Measurements from ENCODE around the gene VCPKMT. TPM values are rescaled to one million over a fixed set of nuclear protein-coding genes. Genes with fewer than 3 reads are reported as not detected.

The VCPKMT gene
- total RNA-seq, 4 donors from 2014 or later, result 0.69 to 8.2 (median 4.9) TPM

DNA sequence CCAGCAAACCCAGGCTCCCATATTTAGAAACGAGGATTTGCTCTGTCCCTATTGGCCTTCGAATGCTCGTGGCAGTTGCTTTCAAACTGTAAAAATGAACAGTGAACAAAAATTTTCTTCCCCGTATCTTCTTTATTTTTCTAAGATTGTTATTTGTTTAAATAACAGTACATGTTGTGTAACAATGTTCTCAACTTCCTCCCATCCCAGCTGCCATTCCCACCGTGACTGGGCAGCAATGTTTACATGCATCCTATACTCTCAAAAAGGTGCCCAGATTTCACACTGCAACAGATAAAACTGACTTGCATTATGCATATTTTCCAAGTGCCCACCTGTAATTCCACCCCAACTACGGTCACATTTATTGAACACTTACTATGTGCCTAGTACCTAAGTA is 12.8 kb downstream of the VCPKMT start:
- H3K4me3 ChIP-seq, result no peak overlapping the region
- H3K9me3 ChIP-seq, result no peaks in the 10 kb centered on the region
- TF ChIP-seq EP300 (IDR thresholded peaks at IDR 0.05) (no peak), POLR2A (IDR thresholded peaks at IDR 0.05) (no peak), POLR2AphosphoS5 (IDR thresholded peaks at IDR 0.05) (no peak)
- TF ChIP-seq, protein P1, sequence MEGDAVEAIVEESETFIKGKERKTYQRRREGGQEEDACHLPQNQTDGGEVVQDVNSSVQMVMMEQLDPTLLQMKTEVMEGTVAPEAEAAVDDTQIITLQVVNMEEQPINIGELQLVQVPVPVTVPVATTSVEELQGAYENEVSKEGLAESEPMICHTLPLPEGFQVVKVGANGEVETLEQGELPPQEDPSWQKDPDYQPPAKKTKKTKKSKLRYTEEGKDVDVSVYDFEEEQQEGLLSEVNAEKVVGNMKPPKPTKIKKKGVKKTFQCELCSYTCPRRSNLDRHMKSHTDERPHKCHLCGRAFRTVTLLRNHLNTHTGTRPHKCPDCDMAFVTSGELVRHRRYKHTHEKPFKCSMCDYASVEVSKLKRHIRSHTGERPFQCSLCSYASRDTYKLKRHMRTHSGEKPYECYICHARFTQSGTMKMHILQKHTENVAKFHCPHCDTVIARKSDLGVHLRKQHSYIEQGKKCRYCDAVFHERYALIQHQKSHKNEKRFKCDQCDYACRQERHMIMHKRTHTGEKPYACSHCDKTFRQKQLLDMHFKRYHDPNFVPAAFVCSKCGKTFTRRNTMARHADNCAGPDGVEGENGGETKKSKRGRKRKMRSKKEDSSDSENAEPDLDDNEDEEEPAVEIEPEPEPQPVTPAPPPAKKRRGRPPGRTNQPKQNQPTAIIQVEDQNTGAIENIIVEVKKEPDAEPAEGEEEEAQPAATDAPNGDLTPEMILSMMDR (IDR thresholded peaks at IDR 0.05), result no peak
- 89 to 90% methylated on average over 6 of the region's 6 CpGs for WGBS, 2 donors (ENCODE audit: low coverage in 1 of 2)
- ATAC-seq, result no peak
- no peak overlapping the region for H3K27ac ChIP-seq
- peaks cover 0 to 7% (median 0%) of the 10 kb centered on the region in 3 donors for H3K4me1 ChIP-seq
- peaks cover 0 to 24% of the 10 kb centered on the region in 2 donors for H3K36me3 ChIP-seq
- H3K27me3 ChIP-seq, result no peaks in the 10 kb centered on the region

DNA sequence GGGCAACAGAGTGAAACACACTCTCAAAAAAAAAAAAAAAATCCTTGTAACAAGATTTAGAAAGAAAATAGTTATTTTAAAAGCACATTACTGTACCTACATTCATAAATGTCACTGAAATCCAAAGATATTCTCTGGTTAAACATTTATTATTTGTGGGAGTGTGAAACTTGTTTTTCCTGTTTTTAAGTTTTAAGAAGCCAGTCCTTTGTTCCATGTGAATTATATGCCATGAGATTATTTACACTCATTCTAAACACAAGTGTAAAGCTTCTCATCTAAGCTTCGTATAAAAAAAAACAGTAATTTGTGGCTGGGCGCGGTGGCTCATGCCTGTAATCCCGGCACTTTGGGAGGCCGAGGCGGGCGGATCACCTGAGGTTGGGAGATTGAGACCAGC is 15.0 kb downstream of the VCPKMT start:
- no peak overlapping the region for H3K27ac ChIP-seq
- WGBS, 2 donors (ENCODE audit: low coverage in 1 of 2), result 97% methylated on average over 7 of the region's 7 CpGs; no CpG with 5 or more reads in 1 of the 2 donors
- H3K4me3 ChIP-seq, result no peak overlapping the region
- H3K9me3 ChIP-seq, result no peaks in the 10 kb centered on the region
- ATAC-seq, result no peak
- H3K4me1 ChIP-seq, result peaks cover 0 to 7% (median 0%) of the 10 kb centered on the region in 3 donors
- H3K36me3 ChIP-seq, result peaks cover 0 to 6% of the 10 kb centered on the region in 2 donors
- TF ChIP-seq POLR2A (IDR thresholded peaks at IDR 0.05) (no peak), POLR2AphosphoS5 (IDR thresholded peaks at IDR 0.05) (no peak), EP300 (IDR thresholded peaks at IDR 0.05) (no peak)
- TF ChIP-seq, protein P1 (IDR thresholded peaks at IDR 0.05), result no peak
- no peaks in the 10 kb centered on the region for H3K27me3 ChIP-seq

DNA sequence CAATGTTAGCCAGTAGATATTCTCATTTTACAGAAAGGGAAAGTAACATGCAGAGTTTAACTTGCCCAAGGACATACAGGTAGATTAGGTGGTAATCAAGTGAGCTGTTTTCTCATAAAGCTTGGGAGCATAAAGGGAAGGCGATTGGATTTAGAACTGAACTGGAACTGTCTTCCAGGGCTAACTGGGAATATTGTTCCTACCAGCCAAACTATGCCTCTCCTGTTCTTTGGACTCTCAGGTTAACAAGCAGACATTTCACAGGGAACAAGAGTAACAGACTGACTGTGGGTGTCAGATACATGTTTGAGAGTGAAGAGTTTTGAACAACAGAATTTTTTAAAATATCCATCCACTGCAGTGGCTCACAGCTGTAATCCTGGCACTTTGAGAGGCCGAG is 15.6 kb downstream of the VCPKMT start:
- Histone ChIP-seq H3K9me3 (no peaks in the 10 kb centered on the region), H3K36me3 (peaks cover 0 to under 1% of the 10 kb centered on the region in 2 donors), H3K4me1 (peaks cover 0 to 7% (median 0%) of the 10 kb centered on the region in 3 donors), H3K27ac (no peak overlapping the region), H3K27me3 (no peaks in the 10 kb centered on the region), H3K4me3 (no peak overlapping the region)
- WGBS, 2 donors (ENCODE audit: low coverage in 1 of 2), result 95 to 100% methylated on average over 2 of the region's 2 CpGs
- TF ChIP-seq, protein P1 (IDR thresholded peaks at IDR 0.05), result no peak
- ATAC-seq, result no peak

GRCh38 chr14:50099335-50099734 is 17.0 kb downstream of the VCPKMT start:
- Histone ChIP-seq H3K9me3 (no peaks in the 10 kb centered on the region), H3K36me3 (no peaks in the 10 kb centered on the region), H3K4me3 (no peak overlapping the region), H3K27ac (no peak overlapping the region), H3K4me1 (peaks cover 0 to 1% (median 0%) of the 10 kb centered on the region in 3 donors), H3K27me3 (no peaks in the 10 kb centered on the region)
- WGBS, 2 donors (ENCODE audit: low coverage in 1 of 2), result 85 to 87% methylated on average over 4 of the region's 4 CpGs
- no peak for ATAC-seq
- TF ChIP-seq EP300 (IDR thresholded peaks at IDR 0.05), result no peak
- TF ChIP-seq, protein P1 (IDR thresholded peaks at IDR 0.05), result no peak
- no peak for TF ChIP-seq POLR2A (IDR thresholded peaks at IDR 0.05)
- no peak for TF ChIP-seq POLR2AphosphoS5 (IDR thresholded peaks at IDR 0.05)

DNA sequence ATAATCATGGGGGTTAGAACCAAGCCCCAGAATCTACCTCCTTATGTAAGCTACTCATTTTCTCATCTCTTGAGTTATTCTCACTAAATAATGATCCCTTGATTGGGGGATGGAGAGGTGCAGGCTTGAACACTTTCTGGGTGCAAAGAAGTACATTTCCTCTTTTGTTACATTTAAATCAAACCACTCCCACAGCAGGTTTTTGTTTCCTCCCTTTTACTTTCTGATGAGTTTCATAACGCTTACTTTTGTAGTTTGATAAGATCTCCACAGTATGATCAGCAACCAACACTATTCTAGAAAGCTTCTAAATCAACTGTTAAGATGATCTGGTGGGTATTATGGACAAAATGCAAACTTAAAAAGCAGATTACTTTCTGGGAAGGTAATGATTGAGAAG is 20.5 kb downstream of the VCPKMT start:
- no peak overlapping the region for H3K4me3 ChIP-seq
- H3K27me3 ChIP-seq, result no peaks in the 10 kb centered on the region
- no peak overlapping the region for H3K27ac ChIP-seq
- H3K36me3 ChIP-seq, result peaks cover 0 to 14% of the 10 kb centered on the region in 2 donors
- 55% methylated on average over 1 of the region's 1 CpG; no CpG with 5 or more reads in 1 of the 2 donors for WGBS, 2 donors (ENCODE audit: low coverage in 1 of 2)
- H3K4me1 ChIP-seq, result no peaks in the 10 kb centered on the region
- no peaks in the 10 kb centered on the region for H3K9me3 ChIP-seq
- TF ChIP-seq POLR2A (IDR thresholded peaks at IDR 0.05) (no peak), EP300 (IDR thresholded peaks at IDR 0.05) (no peak)
- TF ChIP-seq, protein P1 (IDR thresholded peaks at IDR 0.05), result no peak
- ATAC-seq, result no peak
